HepG2 (cell line): ENCODE results near the gene TLCD5. TPM values are rescaled to one million over a fixed set of nuclear protein-coding genes. Genes with fewer than 3 reads are reported as not detected.

Experiments
- ATAC-seq: fragments of 200-7000 bp; cut with Tn5 transposase; 3 replicates; pipeline ENCODE4 v1.9.1; 2020; ENCODE audit warnings: mild to moderate bottlenecking, moderate library complexity
- BruUV-seq: library from RNA; stranded (reverse); fragments of 400-500 nt; replicated peaks from 2 replicates; lab custom pipeline; 2021; lab: Mats Ljungman, UMichigan
- CTCF ChIA-PET: fragments of 300-600 bp; formaldehyde crosslinking; extraction: SDS; loops from one replicate; lab custom pipeline; 2021; ENCODE audit warnings: low total read pairs, inconsistent platforms, low intra/inter-chr PET ratio; lab: Yijun Ruan, JAX
- POLR2A ChIA-PET: fragments of 350-600 bp; sonication (Branson Sonifier 250); formaldehyde crosslinking; loops from one replicate; lab custom pipeline; 2020; ENCODE audit warnings: antibody characterized with exemption, inconsistent platforms; lab: Yijun Ruan, JAX
- DNase-seq: peaks from one replicate; pipeline ENCODE4 v3.0.0-alpha.2; 2015; ENCODE audit warnings: low spot score
- FAIRE-seq: peaks from 3 replicates; lab custom pipeline; 2011; peaks lifted over from hg19 to GRCh38; lab: Jason Lieb, UNC
- H2AFZ ChIP-seq: one replicate; pipeline ENCODE4 v1.6.1; 2011; ENCODE audit warnings: low read length, inconsistent platforms
- H3K27ac ChIP-seq: fragments of 300-600 bp; 3 replicates; pipeline ENCODE4 v1.8.0; 2011; ENCODE audit warnings: mixed run types, mild to moderate bottlenecking, mixed read lengths, low read length, inconsistent platforms; ENCODE audit not compliant: insufficient read depth; ENCODE audit errors: extremely low read length
- H3K27me3 ChIP-seq, 2 experiments: fragments of 200-600 bp in 1 of 2; 2 replicates in 1 of 2; 3 replicates in 1 of 2; pipeline versions ENCODE4 v1.6.0 to v1.8.0; 2011; ENCODE audit warnings: low read length in 2 of 2, mild to moderate bottlenecking in 2 of 2, moderate library complexity in 2 of 2, inconsistent platforms in 1 of 2; ENCODE audit not compliant: insufficient read depth in 2 of 2, control insufficient read depth in 1 of 2
- H3K36me3 ChIP-seq, 2 experiments: fragments of 200-600 bp in 1 of 2; replicated peaks in 1 of 2; 2 replicates in 1 of 2; 3 replicates in 1 of 2; pipeline versions ENCODE4 v1.5.1 to v1.8.0; 2011; ENCODE audit warnings: low read length in 2 of 2, inconsistent platforms in 1 of 2; ENCODE audit not compliant: insufficient read depth in 2 of 2, control insufficient read depth in 1 of 2
- H3K4me1 ChIP-seq: 2 replicates; pipeline ENCODE4 v1.5.1; 2012; ENCODE audit warnings: low read length, inconsistent platforms; ENCODE audit not compliant: insufficient read depth
- H3K4me2 ChIP-seq: 2 replicates; pipeline ENCODE4 v1.6.0; 2011; ENCODE audit warnings: low read depth, low read length, inconsistent platforms
- H3K4me3 ChIP-seq, 3 experiments: fragments of 200-600 bp in 1 of 3; sonication (generic), shearing (Covaris generic) in 1 of 3; replicated peaks in 1 of 3; 2 replicates each; pipeline ENCODE4 v1.5.1; 2011 to 2016; ENCODE audit warnings: low read length in 3 of 3, inconsistent platforms in 2 of 3, low read depth in 2 of 3, mild to moderate bottlenecking in 2 of 3, control low read depth in 1 of 3, mixed read lengths in 1 of 3; ENCODE audit not compliant: insufficient read depth in 1 of 3
- H3K79me2 ChIP-seq: one replicate; pipeline ENCODE4 v1.6.1; 2011; ENCODE audit warnings: low read length, inconsistent platforms; ENCODE audit not compliant: insufficient read depth
- H3K9ac ChIP-seq: 2 replicates; pipeline ENCODE4 v1.6.0; 2011; ENCODE audit warnings: mild to moderate bottlenecking, low read depth, low read length, inconsistent platforms; ENCODE audit not compliant: insufficient read depth
- H3K9me3 ChIP-seq: 2 replicates; pipeline ENCODE4 v1.5.1; 2012; ENCODE audit warnings: mild to moderate bottlenecking, low read length
- H4K20me1 ChIP-seq: 2 replicates; pipeline ENCODE4 v1.6.0; 2011; ENCODE audit warnings: inconsistent platforms, mild to moderate bottlenecking, low read length, moderate library complexity; ENCODE audit not compliant: insufficient read depth
- MAZ ChIP-seq, 2 experiments: sonication (generic) in 1 of 2; formaldehyde crosslinking in 1 of 2; IDR thresholded peaks; 2 replicates each; pipeline versions ENCODE4 v1.5.0 to v1.6.1; 2012 to 2020; ENCODE audit warnings: low read depth in 2 of 2, mild to moderate bottlenecking in 2 of 2, borderline replicate concordance in 1 of 2, improper control_type of control experiment in 1 of 2, low read length in 1 of 2, missing genetic modification reagents in 1 of 2, moderate library complexity in 1 of 2
- SALL1 ChIP-seq: sonication (generic); formaldehyde crosslinking; IDR thresholded peaks from 2 replicates; pipeline ENCODE4 v1.8.0; 2022; ENCODE audit warnings: mild to moderate bottlenecking, missing genetic modification reagents
- ZFAT ChIP-seq: sonication (generic); formaldehyde crosslinking; conservative IDR thresholded peaks from 2 replicates; pipeline ENCODE4 v1.8.1; 2023; ENCODE audit warnings: missing genetic modification reagents, inconsistent platforms
- ZNF703 ChIP-seq: sonication (generic); formaldehyde crosslinking; IDR thresholded peaks from 2 replicates; pipeline ENCODE4 v1.5.1; 2020; ENCODE audit warnings: missing genetic modification reagents, mild to moderate bottlenecking, moderate library complexity, borderline replicate concordance
- WGBS: methylation state at CpG from one replicate; pipeline ENCODE4 v1.1.6; 2017; ENCODE audit warnings: low lambda C conversion rate; 5-methylcytosine and 5-hydroxymethylcytosine counted together
- in situ Hi-C: cut with HindIII; loops from 2 replicates; pipeline ENCODE4 v1.10.0; 2017; ENCODE audit warnings: low pct_unique_long_range_greater_than_20kb; ENCODE audit not compliant: extremely low pct_ligation_motif_present
- intact Hi-C: fragments of 100-400 bp; cut with micrococcal nuclease; formaldehyde crosslinking; loops from one replicate; pipeline ENCODE4 v1.10.0; 2022; ENCODE audit not compliant: unreplicated experiment
- polyA plus RNA-seq, 8 experiments: library from polyadenylated mRNA; depleted of rRNA in 3 of 8; stranded (reverse) in 7 of 8; unstranded in 1 of 8; fragments of >200 nt; fragmentation: Illumina TruSeq in 4 of 8; extraction: Trizol in 4 of 8; gene quantifications; 2 replicates each; pipeline versions ENCODE4 v1.2.1 to v1.2.3, GENCODE V29; 2011 to 2016; ENCODE audit warnings: low read depth in 4 of 8, missing spikeins in 1 of 8, mixed read lengths in 1 of 8; ENCODE audit not compliant: insufficient read depth in 1 of 8
- total RNA-seq, 5 experiments: library from RNA; depleted of rRNA; stranded (reverse); fragments of >200 nt; fragmentation: Illumina TruSeq; extraction: Trizol; gene quantifications; 2 replicates each; pipeline ENCODE4 v1.2.3, GENCODE V29; 2016; ENCODE audit warnings: low read depth in 1 of 5
- TF ChIP-seq, protein P1 (sequence below): sonication (generic); formaldehyde crosslinking; IDR thresholded peaks from 2 replicates; pipeline ENCODE4 v1.8.0; 2022; ENCODE audit warnings: mild to moderate bottlenecking, missing genetic modification reagents, borderline replicate concordance
- TF ChIP-seq, protein P2 (sequence below): sonication (generic); formaldehyde crosslinking; IDR thresholded peaks from 2 replicates; pipeline ENCODE4 v1.4.0; 2020; ENCODE audit warnings: missing genetic modification reagents; ENCODE audit errors: not compliant biosample characterization
- TF ChIP-seq, protein P3 (sequence below): sonication (generic); formaldehyde crosslinking; IDR thresholded peaks from 2 replicates; pipeline ENCODE4 v1.5.1; 2020; ENCODE audit warnings: missing genetic modification reagents, mild to moderate bottlenecking, borderline replicate concordance
- TF ChIP-seq, protein P4 (sequence below): sonication (generic); formaldehyde crosslinking; conservative IDR thresholded peaks from 2 replicates; pipeline ENCODE4 v1.8.0; 2022; ENCODE audit warnings: low read depth, missing genetic modification reagents
- TF ChIP-seq, protein P5 (sequence below), 2 experiments: fragments of 450-650 bp in 1 of 2; sonication (generic) in 1 of 2; formaldehyde crosslinking; IDR thresholded peaks; 2 replicates each; pipeline versions ENCODE4 v1.5.0 to v1.8.0; 2020 to 2022; ENCODE audit warnings: mild to moderate bottlenecking in 1 of 2, missing genetic modification reagents in 1 of 2

TLCD5 gene
- total and polyA plus RNA-seq, 2 of the 13 experiments (the other 11 are each of a cell fraction or from before 2014, with no cell fraction given) = 6.1 to 7.6 TPM

DNA sequence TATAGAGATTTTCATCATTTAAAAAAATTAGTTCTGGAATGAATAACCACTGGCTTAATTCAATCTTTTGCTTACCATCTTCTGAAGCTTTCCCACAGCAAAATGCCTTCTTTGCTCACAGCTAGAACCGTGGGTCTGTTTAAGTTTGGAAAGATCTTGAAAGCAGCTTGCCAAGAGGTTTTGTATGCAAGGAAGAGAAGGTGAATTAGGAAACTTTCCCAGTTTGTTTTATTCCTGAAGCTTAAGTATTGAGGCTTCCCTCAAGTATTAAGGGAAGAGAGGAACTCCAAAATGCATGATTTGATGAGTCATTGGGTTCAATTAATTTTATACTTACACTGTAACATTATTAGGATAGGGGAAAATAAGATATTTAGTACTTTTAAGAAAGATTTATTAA lies 9.2 kb downstream of the TLCD5 start:
- Histone ChIP-seq H3K79me2 (peaks cover 27% of the 10 kb centered on the region), H3K4me1 (peaks cover 14% of the 10 kb centered on the region), H3K4me2 (no peak overlapping the region), H2AFZ (no peak overlapping the region), H3K27ac (no peak overlapping the region), H3K4me3 (no peak overlapping the region), H4K20me1 (peaks cover 2% of the 10 kb centered on the region), H3K9me3 (no peaks in the 10 kb centered on the region), H3K27me3 (no peaks in the 10 kb centered on the region; a peak in 1 of 5 replicates), H3K9ac (no peak overlapping the region), H3K36me3 (peaks cover 0 to 2% of the 10 kb centered on the region in 2 experiments; a peak in 2 of 5 replicates)
- no peak for TF ChIP-seq ZNF703 (CRISPR knock-in tag)
- TF ChIP-seq, protein P1, sequence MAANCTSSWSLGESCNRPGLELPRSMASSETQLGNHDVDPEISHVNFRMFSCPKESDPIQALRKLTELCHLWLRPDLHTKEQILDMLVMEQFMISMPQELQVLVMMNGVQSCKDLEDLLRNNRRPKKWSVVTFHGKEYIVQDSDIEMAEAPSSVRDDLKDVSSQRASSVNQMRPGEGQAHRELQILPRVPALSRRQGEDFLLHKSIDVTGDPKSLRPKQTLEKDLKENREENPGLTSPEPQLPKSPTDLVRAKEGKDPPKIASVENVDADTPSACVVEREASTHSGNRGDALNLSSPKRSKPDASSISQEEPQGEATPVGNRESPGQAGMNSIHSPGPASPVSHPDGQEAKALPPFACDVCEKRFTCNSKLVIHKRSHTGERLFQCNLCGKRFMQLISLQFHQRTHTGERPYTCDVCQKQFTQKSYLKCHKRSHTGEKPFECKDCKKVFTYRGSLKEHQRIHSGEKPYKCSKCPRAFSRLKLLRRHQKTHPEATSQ (CRISPR knock-in tag) = no peak
- TF ChIP-seq, protein P2, sequence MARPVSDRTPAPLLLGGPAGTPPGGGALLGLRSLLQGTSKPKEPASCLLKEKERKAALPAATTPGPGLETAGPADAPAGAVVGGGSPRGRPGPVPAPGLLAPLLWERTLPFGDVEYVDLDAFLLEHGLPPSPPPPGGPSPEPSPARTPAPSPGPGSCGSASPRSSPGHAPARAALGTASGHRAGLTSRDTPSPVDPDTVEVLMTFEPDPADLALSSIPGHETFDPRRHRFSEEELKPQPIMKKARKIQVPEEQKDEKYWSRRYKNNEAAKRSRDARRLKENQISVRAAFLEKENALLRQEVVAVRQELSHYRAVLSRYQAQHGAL (CRISPR knock-in tag) = no peak
- TF ChIP-seq, protein P3, sequence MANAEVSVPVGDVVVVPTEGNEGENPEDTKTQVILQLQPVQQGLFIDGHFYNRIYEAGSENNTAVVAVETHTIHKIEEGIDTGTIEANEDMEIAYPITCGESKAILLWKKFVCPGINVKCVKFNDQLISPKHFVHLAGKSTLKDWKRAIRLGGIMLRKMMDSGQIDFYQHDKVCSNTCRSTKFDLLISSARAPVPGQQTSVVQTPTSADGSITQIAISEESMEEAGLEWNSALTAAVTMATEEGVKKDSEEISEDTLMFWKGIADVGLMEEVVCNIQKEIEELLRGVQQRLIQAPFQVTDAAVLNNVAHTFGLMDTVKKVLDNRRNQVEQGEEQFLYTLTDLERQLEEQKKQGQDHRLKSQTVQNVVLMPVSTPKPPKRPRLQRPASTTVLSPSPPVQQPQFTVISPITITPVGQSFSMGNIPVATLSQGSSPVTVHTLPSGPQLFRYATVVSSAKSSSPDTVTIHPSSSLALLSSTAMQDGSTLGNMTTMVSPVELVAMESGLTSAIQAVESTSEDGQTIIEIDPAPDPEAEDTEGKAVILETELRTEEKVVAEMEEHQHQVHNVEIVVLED (CRISPR knock-in tag) = no peak
- no peak for TF ChIP-seq SALL1 (CRISPR knock-in tag)
- TF ChIP-seq, protein P4, sequence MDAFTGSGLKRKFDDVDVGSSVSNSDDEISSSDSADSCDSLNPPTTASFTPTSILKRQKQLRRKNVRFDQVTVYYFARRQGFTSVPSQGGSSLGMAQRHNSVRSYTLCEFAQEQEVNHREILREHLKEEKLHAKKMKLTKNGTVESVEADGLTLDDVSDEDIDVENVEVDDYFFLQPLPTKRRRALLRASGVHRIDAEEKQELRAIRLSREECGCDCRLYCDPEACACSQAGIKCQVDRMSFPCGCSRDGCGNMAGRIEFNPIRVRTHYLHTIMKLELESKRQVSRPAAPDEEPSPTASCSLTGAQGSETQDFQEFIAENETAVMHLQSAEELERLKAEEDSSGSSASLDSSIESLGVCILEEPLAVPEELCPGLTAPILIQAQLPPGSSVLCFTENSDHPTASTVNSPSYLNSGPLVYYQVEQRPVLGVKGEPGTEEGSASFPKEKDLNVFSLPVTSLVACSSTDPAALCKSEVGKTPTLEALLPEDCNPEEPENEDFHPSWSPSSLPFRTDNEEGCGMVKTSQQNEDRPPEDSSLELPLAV (CRISPR knock-in tag) = no peak
- no peak for TF ChIP-seq MAZ (IDR thresholded peaks at IDR 0.05; ENCODE audit: borderline replicate concordance, low read depth, low read length)
- no peak for TF ChIP-seq MAZ (CRISPR knock-in tag; IDR thresholded peaks at IDR 0.05; ENCODE audit: low read depth)
- no peak for TF ChIP-seq ZFAT (CRISPR knock-in tag)
- TF ChIP-seq, protein P5, sequence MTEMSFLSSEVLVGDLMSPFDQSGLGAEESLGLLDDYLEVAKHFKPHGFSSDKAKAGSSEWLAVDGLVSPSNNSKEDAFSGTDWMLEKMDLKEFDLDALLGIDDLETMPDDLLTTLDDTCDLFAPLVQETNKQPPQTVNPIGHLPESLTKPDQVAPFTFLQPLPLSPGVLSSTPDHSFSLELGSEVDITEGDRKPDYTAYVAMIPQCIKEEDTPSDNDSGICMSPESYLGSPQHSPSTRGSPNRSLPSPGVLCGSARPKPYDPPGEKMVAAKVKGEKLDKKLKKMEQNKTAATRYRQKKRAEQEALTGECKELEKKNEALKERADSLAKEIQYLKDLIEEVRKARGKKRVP (CRISPR knock-in tag; IDR thresholded peaks at IDR 0.05) = no peak
- WGBS = 28% methylated on average over 1 of the region's 1 CpG
- FAIRE-seq (no peak), DNase-seq (no peak), ATAC-seq (no peak)
- intact Hi-C loops (loop anchor here (2.0 kb wide), 1 partner anchor 66 kb away; no protein-coding TSS in a partner anchor), in situ Hi-C loops (no loop called here)
- POLR2A ChIA-PET = interaction anchor here (1.0 to 2.4 kb wide), 4 partner anchors 9 to 149 kb away, joined by 4 to 11 read pairs (median 4); partner anchors contain the start of gene TLCD5
- CTCF ChIA-PET = interaction anchor here (0.7 to 1.6 kb wide), 3 partner anchors 97 to 177 kb away, joined by 3 to 6 read pairs (median 4); partner anchors contain the start of gene GRIK4
- no TSS peak for BruUV-seq
